ENCODE data around the gene TULP4.

Gene TULP4, protein sequence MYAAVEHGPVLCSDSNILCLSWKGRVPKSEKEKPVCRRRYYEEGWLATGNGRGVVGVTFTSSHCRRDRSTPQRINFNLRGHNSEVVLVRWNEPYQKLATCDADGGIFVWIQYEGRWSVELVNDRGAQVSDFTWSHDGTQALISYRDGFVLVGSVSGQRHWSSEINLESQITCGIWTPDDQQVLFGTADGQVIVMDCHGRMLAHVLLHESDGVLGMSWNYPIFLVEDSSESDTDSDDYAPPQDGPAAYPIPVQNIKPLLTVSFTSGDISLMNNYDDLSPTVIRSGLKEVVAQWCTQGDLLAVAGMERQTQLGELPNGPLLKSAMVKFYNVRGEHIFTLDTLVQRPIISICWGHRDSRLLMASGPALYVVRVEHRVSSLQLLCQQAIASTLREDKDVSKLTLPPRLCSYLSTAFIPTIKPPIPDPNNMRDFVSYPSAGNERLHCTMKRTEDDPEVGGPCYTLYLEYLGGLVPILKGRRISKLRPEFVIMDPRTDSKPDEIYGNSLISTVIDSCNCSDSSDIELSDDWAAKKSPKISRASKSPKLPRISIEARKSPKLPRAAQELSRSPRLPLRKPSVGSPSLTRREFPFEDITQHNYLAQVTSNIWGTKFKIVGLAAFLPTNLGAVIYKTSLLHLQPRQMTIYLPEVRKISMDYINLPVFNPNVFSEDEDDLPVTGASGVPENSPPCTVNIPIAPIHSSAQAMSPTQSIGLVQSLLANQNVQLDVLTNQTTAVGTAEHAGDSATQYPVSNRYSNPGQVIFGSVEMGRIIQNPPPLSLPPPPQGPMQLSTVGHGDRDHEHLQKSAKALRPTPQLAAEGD (N-terminal part only)

DNA sequence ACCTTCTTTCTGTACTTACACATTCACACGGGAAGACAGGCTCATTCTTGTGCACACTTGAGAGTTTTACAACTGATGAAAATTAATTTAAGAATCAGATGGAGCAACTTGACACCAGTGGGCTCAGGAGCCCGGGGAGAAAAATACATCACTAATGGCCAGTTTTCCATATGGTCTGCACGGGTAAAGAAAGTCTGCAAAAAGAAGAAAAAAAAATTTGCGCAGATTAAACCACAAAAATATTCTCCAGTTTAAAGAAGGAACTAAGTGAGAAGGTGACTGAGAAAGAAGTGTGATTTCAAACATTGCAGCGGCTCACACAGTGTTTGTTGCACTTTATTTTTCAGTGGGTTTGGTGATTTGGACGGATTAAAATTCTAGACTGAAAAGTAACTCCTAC, at the start of gene TULP4:
TSS of gene TULP4 (plus strand) at position 301 of the 400 bp plus-strand sequence. CDS start 1,552 bp downstream, outside the sequence.
- DNase-seq: no peak

DNA sequence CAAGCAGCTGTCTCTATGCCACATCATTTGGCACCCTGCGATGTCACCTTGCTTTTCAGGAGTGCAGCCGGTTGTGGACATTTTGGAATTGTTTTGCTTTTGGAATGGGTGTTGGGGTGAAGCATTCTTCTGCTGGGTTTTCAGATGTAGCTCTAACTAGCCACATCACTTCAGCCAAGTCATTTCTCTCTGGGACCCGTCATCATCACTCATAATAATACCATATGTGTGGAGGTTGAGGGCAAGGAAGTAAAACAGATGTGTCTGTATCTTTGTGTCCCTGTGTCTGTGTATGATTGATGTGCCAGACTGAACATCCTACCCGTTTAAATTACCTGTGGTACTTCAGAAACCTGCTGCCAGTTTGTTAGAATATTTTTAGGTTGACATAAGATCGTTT, 49.5 kb upstream of the TULP4 start:
- no peak for DNase-seq

DNA sequence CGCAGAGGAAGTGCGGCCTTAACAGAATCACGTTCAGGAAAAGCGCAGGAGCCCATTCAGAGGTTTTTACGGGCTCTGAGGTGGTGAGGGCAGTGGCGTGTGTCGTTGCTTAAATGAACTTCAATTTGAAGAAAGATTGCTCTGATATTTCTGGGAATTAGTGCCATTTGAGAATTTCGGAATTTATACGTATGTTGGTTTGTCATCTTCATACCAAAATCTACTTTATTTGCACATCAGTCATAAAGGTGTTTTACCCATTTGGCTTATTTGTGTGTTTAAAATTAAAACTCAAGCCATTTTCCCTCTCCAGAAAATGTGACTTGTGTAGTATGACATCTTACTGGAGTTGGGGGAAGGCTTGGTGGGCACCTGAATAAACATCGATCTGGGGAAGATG, 48.1 kb upstream of the TULP4 start:
- no peak for DNase-seq

DNA sequence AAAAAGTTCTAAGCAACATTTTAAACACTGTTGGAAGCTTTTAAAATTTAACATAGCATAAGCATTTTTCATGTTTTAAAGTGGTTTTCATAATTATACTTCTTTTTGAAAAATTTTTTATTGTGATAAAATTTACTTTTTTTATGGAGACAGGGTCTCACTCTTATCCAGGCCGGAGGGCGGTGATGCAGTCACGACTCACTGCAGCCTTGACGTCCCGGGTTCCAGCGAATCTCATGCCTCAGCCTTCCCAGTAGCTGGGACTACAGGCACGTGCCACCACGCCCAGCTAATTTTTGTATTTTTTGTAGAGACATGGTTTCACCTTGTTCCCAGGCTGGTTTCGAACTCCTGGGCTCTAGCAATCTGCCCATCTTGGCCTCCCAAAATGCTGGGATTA, 46.1 kb upstream of the TULP4 start:
- no peak for DNase-seq

DNA sequence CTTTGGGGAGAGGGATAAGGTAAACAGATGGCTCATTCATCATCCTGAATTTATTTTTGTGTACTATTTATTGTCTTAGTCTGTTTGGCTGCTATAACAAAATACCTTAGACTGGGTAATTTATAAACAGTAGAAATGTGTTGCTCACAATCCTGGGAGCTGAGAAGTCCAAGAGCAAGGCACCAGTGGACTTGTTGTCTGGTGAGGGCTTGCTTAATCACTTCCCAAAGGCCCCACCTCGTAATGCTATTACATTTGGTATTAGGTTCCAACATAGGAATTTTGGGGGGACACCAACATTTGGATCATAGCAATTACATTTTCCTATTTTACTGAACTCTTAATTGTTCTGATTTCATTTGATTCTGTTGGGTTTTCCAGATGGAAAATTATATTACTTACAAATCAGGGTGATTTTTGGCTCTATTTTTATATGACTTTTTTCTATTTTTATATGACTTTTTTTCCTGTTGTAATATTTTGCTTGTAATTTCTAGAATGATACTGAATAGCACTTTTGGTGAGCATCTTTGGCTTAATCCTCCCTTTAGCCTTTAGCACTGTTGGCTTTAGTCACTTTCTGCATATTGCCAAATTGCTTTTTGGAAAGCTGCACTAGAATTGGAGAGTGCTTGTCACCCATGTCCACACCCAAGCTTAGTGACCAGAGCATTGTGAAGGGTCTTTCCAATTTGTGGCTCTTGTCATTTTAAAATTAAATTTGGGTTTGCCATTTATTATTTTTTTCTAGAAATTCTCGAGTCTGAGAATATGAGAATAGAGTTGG, 43.7 kb upstream of the TULP4 start:
- no peak for DNase-seq

DNA sequence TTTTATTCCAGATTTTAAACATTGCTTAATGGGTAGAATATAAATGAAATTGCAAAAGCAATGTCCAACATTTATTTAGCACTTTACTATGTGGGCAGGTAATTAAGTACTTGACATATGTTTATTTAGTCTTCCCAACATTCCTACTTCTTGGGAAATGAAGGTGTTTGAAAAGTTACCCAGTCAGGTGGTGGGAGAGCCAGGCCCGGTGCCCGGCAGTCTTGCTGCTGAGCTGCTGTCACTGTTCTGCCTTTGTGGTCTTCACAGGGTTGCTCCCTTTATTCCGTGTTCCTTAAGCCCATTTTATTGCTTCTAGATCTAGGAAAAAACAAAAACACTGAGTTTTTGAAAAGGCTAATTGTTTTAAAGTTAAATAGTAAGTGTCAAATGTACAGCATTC, 42.6 kb upstream of the TULP4 start:
- no peak for DNase-seq

DNA sequence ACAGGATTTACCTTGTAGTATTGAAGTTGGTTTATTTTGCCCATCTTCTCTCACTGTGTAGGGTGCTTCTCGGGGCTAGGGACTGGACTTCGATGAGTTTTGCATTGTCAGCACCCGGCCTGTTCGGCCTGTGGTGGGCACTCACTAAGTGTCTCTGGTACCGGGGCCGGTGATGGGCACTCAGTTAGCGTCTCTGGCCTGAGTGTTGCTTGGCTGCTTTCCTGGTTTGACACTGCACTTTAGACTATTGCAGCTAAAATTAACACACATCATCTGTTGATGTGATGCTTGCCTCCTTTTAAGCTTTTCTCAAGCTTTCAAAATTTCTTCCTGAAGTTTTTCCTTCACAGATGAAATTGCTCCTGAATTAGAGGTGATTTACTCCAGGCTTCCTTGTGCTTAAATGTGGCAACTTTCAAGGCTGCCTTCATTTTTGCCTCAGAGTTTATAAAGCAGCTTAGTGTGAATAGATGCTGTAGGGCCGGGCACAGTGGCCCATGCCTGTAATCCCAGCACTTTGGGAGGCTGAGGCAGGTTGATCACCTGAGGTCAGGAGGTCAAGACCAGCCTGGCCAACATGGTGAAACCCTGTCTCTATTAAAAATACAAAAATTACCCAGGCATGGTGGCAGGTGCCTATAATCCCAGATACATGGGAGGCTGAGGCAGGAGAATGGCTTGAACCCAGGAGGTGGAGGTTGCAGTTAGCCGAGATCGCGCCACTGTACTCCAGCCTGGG, 41.7 kb upstream of the TULP4 start:
- no peak for DNase-seq

DNA sequence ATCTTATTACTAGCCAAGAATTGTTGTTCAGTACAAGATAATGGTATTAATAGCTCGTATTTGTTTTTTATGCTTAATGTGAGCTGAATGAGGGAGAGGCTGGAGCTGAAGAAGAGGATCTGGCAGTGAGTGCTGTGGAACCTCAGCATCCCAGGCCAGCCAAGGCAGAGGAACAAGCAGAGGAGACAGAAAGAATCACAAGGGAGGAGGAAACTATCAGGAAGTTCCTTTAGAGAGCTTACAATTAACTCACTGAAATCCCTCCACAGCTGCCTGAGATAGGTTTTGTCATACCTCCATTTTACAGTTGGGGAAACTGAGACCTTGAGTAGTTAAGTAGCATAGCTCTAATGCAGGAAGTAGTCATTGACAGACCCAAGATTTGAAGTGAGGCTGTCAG, 39.9 kb upstream of the TULP4 start:
- DNase-seq: no peak

DNA sequence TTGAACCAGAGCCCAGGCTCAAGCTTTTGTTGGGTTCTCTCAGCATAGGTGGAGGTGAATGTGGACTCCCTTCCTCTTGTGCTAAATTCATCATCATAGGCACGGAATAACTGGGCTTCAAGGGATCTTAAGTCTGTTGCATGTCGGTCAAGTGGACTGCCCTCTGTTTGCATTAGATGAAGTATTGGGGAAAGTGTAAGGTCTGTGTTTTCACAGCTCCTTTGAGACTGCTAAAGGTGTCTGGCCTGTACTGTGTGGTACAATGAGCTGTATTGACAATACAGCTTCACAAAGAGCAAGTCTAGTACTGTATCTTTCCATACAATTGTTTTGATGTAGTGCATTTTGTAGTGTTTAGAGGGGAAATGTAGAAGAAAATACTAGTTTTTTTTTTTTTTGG, 34.3 kb upstream of the TULP4 start:
- no peak for DNase-seq

DNA sequence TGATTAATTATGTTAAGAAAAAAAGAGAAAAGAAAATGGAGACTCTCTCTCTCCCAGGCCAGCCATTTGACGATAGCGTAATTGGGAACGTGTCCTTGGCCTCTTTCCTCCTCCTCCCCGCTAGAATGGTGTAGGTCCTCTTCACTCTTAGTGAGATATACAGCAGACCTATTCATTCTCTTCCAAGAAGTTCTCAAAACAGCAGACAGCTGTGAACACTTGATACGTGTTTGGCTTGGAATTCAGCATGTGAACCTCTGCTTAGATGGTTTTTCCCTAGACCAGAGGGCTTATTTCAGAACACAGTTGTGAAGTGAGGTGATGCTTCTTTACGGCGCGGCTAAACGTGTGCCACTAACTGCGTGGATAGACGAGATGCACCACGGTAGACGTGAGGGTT, 32.6 kb upstream of the TULP4 start:
- no peak for DNase-seq

DNA sequence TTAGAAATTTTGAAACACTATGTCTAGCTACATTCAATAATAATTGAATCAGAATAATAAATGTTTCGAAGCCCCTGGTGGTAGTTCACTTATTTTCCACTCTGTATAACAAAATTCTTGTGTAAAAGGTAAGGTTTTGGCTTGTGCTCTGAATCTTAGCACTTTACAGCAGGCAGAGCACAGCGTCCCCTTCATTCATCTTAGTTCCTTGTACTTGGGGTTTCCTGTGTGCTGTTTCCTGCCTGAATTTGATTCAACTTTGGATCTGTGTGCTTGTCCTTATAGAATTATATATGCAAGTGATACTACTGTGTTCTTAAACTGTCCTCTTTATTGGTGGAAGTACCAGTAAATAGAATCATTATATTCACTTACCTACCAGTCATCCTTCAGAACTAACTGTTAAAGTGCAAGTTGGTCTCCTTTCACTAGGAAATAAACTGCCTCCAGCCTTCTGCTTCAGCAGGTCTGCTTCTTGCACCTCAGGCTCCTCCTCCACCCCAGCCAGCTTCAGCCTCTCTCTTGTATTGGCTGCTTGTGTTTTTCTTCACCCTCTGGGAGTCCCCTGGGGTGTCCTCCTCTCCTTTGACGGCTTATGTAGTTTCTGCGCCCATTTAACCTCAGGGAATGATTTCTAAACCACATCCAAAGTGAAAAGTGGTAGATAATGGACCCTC, 28.8 kb upstream of the TULP4 start:
- DNase-seq: no peak

DNA sequence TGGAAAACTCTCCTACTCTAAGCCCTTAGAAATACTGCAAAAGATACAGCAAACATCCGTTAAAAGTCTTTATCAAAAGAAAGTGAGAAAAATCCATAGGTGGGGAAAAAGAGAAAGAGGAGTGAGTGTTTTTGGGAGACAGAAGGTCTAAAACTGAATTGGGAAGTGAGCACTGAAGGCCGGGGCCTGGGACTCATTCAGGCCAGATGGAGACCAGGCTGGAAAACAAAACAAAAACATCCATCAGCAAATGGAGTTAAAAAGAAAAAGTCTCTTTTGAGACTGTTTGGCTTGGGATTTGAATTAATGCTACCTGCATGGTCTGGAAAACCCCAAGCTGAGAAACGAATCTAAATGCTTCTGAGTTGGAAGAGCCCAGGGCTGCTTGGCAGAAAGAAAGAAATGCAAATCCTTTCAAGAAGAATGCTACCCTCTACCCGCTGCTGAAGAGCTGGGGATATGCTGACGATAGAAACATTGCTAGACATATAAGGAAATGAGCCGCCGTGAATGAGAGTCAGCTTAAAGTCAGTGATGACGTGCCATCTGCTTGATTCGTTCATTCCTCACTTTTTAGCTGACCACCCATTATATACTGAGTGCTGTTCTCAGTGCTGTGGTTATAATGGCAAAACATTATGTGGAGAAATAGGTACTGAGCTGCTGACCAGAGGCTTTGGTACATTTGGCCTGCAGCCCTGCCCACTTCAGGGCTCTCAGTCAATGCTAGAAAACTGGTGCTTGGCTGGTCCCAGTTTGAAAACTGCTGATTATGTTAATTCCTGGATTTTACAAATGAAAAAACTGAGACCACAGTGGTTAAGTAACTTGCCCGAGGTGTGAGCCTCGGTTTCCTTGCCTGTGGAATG, 28.0 kb upstream of the TULP4 start:
- peak; percentile 4 for DNase-seq

DNA sequence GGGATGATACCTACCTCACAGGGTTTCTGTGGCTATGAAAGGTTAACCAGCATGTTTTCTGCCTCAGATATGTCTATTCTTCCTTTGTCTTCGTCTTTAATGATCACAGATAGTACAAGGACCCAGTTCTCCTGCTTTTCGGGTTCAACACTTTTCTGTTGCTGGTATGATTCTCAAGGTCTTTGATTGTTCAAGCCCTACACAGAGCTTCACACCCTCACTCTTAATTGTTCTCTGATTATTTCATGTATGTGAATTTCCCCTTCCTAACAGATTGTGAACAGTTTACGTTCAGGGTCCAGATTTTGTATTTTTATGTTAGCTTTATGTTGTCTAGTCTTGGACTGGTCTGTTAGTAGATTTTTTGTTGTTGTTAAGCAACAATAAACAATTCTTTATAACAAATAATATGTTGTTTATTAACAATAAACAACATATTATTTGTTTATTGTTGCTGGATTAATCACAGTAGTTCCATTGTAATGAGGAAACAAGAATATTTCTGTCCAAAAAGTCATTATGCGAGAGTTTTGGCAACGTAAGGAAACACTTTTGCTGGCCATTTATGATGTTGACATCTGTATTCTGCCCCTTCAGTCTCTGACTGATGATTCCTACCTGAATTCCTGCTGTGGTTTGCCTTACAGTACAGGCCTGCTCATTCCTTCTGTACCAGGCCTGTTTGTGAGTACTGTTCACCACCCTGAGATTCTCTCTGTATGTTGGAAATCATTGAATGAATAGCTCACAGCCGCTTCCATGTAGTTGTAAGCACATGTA, 27.2 kb upstream of the TULP4 start:
- no peak for DNase-seq

DNA sequence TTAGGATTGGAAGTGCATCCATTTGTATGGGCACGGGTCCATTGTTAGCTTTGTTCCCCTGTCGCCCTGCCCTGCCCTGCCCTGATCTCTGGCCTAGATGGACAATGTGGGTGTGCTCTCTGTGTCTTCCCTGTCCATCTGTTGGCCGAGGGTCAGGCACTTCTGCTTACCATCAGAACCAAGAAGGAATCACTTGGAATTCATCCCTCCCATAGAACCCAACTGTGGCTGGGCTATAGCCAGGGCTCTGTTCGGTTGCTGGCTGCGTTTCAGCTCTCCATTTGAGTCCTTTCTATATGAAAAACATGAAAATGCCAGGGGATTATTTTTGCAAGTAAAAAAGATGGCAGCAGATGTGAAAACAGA, 26.6 kb upstream of the TULP4 start:
- no peak for DNase-seq

DNA sequence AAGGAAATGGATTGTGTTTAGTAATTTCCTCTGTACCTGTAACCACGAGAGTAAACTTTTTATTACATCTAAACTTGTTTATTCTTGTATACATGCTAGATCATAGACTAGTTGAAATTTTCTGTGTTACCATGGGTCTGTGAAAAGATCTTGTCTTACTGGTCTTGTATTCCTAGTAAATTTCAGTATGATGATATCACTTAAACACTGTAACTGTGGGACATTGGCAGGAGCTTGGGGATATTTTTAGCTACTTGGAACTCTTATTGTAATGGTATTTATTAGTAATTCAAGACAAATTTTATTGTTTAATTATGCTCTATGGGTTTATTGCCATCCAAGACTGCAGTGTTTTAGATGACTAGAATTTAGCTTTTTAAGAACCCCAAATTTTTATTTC, 25.9 kb upstream of the TULP4 start:
- DNase-seq: no peak

DNA sequence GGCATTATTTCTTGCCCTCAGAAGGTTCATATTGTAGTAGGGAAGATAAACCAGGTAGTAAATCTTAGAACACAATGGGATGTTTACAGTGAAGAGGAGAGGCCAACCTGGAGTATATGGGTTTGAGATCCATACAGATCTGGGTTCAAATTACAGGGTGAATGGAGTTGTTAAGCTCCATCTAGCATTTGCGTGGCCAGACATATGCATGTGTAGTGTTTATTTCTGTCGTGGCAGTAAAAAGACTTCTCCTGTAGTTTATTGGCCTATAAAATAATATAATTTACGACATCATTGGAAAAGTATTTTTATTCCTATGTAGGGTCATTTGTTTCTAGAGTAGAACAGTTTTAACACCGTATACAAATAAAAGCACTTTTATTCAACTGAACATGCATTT, 25.2 kb upstream of the TULP4 start:
- no peak for DNase-seq

DNA sequence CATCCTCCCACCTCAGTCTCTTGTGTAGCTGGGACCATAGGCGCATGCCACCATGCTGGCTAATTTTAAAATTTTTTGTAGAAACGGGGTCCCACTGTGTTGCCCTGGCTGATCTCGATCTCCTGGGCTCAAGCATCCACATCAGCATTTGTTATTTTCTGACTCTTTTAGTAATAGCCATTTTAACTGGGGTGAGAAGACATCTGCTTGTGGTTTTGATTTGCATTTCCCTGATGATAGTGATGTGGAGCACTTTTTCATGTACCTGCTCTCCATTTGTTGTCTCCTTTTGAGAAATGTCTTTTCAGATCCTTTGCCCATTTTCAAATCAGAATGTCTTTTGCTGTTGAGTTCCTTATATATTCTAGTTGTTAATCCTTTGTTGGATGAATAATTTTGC, 22.2 kb upstream of the TULP4 start:
- DNase-seq: no peak

DNA sequence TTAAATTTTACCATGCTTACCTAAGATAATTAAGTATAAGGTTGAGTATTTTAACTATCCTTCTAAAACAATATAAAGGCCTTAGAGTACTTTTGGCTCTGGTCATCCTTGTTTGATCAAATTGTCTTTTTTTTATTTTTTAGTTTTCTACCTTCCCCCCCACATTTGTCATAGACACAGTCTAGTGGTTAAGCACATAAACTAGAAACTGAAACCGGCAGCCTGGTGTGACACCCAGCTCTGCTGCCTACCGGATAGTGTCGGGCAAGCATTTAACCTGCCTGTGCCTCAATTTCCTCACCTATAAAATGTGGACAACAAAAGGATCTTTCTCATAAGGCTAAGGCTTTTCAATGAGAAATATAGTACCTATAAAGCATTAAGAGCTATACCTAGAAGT, 21.6 kb upstream of the TULP4 start:
- DNase-seq: peak; percentile 66

DNA sequence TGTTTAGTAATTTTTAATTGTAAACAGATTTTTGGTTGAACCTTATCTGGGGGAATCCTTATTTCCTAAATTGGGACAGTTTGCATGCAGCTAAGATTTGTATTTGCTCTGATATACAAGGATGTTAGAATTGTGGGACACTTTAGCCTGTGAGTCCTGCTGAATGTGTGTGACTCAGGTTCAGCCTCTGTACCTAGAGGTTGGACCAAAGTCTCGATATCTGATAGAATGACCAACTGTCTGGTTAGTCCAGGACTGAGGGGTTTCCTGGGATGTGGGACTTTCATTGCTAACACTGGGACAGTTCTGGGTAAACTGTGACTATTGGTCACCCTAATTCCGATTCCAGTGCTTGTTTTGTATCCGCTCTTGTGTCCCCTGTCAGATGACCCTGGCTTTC, 20.2 kb upstream of the TULP4 start:
- DNase-seq: no peak

DNA sequence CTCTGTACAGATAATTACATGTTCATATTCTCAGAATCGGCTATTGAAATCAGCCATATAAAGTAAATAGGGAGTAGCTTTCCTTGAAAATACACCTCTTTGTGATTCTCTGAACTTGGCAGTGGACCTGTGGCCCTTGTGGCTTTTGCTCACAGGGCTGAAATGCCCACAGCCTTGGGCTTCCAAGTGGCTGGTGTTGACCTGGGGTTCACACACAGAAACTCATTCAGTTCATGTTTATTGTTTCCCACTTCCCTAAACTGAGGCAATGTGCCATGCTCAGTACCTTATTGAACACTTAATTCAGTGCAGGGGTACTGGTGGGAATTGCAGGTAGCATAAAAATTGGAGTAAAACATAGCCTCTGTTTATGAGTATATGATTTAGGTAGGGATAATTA, 19.1 kb upstream of the TULP4 start:
- no peak for DNase-seq
